T47D (cell line): Measurements from ENCODE around the gene RAB3IL1.
"Not testable (repeated sequence)": the region's sequence is repeated elsewhere in the genome, so short reads cannot be mapped to it uniquely, and the experiment has no call there.

Experiments
- DNase-seq, 2 experiments: peaks; one replicate each; pipeline versions ENCODE4 v3.0.0 to v3.0.0-alpha.2; 2011 to 2012; ENCODE audit warnings: low read depth in 1 of 2, low spot score in 1 of 2
- JUND ChIP-seq: IDR thresholded peaks from 2 replicates; pipeline ENCODE4 v1.6.1; 2012; ENCODE audit warnings: low read depth
- in situ Hi-C: cut with HindIII; loops from 2 replicates; pipeline ENCODE4 v1.10.0; 2016; ENCODE audit warnings: low sequenced_read_pairs, low pct_unique_long_range_greater_than_20kb

The RAB3IL1 gene

DNA sequence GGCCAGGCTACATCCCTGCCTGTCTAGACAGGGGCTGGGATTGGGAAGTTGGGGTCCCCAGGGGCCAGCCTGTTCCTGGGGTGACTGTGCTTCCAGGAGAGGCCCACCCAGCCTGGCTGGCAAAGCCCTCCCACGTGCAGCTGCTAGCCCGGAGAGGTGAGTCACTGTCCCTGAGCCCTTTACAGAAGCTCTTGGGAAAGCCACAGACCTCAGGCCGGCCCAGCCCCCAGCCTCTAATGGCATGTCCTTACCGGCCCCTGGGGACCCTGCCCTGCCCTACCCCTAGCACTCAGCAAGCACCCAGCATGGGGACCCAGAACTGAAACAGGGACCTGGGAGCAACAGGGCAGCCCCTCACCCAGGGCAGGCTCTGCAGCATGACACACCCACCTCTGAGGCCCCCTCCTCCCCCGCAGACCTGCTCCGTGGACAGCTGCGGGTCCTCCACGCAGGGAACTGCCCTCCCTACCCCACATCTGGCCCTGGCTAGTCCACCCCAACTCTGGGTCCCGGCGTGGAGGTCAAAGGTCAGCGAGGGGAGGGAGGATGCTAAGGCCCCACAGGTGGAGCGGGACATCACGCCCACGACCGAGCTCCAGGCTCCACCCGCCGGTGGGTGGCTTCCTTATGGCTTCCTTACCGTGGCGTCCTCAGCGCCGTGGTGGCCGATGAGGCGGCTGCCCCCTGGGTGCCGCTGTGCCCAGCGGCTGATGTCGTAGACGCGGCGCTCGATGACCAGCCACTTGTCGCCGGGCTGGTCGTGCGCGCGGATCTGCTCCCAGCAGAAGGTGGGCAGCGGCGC lies 26.6 kb downstream of the RAB3IL1 start:
- in situ Hi-C loops, result no loop called here
- no peak for TF ChIP-seq JUND
- DNase-seq, result peak; percentile 52 to 54

DNA sequence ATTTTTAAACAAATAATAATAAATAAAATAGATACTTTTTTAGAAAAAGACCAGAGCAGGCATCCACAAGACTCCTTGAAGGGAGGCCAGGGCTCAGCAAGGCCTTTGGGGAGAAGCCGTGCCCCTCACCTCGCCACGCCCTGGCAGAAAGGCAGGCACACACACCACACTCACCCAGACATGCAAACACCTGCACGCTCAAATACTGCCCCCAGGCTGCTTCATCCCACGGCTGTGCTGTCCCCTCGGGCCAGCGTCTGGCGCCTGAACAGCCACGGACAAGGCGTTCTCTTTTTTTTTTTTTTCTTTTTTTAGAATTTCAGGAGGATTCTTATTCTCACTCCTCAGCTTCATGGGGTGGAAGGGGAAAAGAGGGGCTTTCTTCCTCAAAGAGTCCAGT lies 27.5 kb downstream of the RAB3IL1 start:
- DNase-seq, result no peak
- in situ Hi-C loops, result no loop called here
- TF ChIP-seq JUND, result no peak

DNA sequence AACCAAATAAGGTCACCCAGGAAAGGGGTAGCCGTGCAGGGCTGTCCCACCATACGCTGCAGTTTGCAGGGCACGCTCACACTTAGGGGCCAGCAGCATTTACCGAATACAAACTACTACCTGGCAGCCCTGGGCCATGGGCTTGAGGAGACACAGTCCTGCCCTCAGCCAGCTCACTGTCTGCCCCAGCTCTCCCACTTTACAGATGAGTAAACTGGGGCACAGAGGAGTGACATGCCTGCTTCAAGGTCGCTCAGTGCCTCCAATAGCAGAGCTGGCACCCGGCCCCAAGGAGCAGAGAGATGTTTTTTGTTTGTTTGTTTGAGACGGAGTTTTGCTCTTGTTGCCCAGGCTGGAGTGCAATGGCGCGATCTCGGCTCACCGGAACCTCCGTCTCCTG lies 28.8 kb downstream of the RAB3IL1 start:
- in situ Hi-C loops, result no loop called here
- no peak for TF ChIP-seq JUND
- DNase-seq, result no peak

DNA sequence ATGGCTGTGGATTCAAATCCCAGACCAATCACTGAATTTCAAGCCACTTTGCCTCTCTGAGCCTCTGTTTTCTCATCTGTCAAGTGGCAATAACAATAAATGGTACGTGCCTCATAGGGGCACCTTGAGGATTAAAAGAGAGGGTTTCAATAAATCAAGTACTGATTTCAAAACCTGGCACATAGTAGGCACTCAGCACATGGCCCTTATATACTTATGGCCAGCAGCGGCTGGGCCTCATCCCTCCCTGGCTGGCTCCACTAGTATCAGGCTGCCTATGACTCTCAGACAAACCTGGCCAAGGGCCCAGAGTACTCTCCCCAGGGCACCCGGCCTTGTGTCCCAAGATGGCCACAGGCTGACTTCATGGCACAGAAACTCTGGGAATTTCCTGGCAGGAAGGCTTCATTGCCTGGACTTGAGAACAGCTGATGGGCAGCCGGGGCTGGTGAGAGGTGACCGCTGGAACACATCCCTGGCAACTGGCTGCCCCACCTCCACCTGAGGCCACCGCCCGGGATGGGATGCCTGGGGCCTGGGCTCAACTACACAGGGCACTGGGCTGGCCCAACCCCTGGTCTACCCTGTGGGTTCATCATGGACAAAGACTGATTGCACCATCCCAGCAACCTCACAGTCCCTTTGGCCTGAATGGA lies 29.4 kb downstream of the RAB3IL1 start:
- peak in 1 of 2 experiments; percentile 48 for DNase-seq
- no peak for TF ChIP-seq JUND
- in situ Hi-C loops, result no loop called here

DNA sequence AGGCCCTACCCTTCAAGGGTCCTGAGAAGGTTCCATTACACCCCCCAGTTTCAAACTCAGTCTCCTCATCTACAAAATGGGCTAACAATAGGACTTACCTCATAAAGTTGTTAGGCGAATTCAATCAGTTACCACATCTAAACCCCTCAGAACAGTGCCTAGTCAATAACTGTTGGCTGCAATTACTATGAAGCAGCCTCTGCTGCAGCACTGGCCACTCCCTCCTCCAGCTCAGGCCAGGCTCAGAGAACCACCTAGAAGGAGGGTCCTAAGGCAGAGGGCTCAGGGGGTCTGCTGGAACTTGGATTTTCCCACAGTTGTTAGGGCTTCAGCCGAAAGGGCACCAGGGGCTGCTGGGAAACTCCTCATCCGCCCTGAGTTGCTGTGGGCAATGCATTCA lies 30.7 kb downstream of the RAB3IL1 start:
- DNase-seq, result no peak
- in situ Hi-C loops, result no loop called here
- no peak for TF ChIP-seq JUND

DNA sequence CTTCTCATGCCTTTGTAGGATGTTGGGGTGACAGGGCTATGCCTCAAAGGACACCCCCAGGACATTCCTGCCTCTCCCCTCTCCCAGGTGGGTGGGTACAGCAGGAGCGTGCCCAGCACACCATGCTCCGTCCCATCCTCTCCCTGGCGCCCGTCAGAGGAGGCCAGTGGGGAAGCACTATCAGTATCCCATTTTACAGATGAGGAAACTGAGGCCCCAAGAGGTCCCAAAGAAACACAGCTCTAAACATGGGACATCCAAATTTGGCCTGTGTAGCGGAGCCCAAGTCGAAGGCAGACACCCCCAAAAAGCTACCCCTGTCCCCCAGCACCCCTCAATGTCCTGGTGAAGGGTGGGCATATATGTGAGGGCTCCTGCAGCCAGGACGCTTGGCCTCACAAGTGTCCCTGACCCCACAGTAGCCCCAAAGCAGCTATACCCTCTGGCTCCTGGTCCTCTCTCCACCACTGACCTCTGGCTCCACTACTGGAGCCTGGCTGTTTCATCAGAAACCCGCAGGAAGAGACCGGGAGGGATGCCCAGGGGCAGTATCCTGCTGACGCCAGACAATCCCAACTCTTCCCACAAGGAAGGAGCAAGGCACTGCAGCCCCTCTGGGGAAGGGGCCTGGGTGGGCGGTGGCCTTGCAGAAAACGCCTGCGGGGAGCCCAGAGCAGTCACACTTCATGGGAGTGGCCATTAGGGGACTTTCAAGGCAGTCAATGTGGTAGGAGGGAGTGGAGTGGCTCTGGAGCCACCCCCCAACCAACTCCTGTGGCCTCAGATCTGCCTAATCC lies 31.4 kb downstream of the RAB3IL1 start:
- TF ChIP-seq JUND, result no peak
- in situ Hi-C loops, result no loop called here
- no peak for DNase-seq

DNA sequence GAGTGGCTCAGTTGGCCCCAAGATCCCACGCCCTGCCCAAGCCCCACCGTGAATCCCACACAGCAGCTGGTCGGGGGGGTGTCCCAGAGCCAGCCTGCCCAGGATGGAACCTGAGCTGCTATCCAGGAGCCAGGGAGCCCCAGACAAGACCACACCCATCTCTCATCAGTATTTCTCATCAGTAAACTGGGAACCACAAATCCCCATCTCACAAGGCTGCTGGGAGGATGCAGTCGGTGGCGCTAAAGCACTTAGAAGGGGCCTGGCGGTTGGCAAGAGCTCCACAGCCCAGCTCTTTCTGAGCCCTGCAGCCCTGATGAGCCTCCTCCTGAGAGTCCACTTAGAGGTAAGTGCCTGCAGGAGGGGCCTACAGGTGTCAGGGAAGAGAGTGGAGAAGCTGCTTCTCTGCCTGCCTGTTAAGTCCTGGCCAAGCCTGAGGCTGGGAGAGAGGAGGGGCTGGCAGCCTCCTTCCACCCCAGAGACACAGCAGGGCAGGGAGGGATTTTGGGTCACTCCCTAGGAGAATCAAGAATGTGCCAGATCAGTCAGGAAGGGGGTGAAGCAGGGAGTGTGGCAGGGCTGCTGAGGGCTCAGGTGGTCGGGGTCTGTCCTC lies 32.1 kb downstream of the RAB3IL1 start:
- in situ Hi-C loops, result no loop called here
- TF ChIP-seq JUND, result no peak
- no peak for DNase-seq

DNA sequence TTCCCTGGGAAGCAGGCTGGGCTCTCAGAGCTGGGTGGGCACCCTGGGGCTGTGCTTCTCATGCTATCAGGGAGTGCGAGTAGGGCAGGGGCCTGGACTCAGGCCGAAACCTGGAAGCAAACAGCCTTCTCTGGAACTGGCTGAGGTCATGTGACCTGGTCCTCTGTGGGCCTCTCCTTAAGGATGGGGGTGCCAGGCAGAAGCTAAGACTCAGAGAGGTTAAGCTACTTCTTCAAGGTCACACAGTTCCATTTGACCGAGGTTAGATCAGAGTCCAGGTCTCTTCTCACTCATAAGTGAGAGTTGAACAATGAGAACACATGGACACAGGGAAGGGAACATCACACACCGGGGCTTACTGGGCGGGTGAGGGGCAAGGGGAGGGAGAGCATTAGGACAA lies 33.4 kb downstream of the RAB3IL1 start:
- DNase-seq, result no peak
- in situ Hi-C loops, result no loop called here
- no peak for TF ChIP-seq JUND

DNA sequence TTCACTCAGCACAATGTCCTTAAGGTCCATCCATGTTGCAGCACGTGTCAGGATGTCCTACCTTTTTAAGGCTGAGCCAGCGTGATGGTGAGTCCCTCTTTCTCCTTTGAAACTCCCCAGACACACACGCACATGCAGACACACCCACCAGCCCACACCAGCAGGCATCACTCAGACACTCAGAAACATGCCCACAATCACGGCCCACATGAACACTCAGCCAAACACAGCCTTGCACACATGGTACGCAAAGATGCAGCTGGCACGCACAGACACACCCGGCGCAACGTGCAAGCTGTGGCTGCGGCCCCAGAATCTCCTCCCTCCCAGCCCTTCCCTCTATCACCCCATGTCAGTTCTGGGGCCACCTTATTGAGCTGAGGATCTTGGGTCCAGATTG lies 34.0 kb downstream of the RAB3IL1 start:
- in situ Hi-C loops, result no loop called here
- no peak for TF ChIP-seq JUND
- DNase-seq, result no peak

DNA sequence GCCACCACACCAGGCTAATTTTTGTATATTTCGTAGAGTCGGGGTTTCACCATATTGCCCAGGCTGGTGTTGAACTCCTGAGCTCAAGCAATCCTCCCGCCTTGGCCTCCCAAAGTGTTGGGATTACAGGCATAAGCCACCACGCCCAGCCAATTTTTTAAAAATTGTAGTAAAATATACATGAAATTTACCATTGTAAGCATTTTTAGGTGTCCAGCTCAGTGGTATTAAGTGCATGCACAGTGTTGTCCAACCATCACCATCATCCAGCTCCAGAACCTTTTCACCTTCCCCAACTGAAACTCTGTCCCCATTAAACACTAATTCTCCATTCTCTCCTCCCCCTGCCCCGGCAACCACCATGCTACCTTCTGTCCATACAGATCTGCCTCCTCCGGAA lies 34.5 kb downstream of the RAB3IL1 start:
- DNase-seq, result no peak
- in situ Hi-C loops, result no loop called here
- TF ChIP-seq JUND, result no peak

DNA sequence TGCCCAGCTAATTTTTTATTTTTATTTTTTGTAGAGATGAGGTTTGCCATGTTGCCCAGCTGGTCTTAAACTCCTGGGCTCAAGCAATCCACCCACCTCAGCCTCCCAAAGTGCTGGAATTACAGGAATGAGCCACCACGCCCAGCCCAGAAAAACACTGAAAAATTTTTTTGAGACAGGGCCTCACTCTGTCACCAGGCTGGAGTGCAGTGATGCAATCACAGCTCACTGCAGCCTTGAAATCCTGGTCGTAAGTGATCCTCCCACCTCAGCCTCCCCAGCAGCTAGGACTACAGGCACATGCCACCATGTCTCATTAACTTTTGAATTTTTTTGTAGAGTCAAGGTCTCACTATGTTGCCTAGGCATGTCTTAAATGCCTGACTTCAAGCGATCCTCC lies 35.1 kb downstream of the RAB3IL1 start:
- in situ Hi-C loops, DNase-seq: not testable (repeated sequence)

DNA sequence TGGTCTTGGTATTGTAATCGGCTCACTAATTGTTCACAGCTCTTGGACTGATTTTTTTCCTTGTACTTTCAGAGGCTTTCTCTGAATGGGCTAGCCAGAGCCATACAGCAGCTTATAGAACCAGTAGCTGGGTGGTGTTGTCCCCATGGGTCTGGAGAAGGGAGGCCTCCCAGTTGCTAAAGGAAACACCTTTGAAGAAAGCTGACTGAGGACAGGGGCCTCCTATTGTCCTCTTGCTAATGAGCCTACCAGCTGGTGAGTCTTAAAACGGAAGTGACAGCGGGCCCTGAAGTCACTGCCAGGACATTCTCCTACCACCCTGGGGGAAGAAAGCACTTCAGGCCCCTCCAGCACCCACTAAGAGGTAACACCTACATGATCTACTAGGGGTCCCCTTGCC lies 36.0 kb downstream of the RAB3IL1 start:
- no peak for TF ChIP-seq JUND
- in situ Hi-C loops, result no loop called here
- no peak for DNase-seq
